ENCODE measurements around the gene CAMK1D. TPM values are rescaled to one million over a fixed set of nuclear protein-coding genes. Genes with fewer than 3 reads are reported as not detected.

CAMK1D gene
- total RNA-seq, 1 donor from 2014 or later = 36.3 TPM

DNA sequence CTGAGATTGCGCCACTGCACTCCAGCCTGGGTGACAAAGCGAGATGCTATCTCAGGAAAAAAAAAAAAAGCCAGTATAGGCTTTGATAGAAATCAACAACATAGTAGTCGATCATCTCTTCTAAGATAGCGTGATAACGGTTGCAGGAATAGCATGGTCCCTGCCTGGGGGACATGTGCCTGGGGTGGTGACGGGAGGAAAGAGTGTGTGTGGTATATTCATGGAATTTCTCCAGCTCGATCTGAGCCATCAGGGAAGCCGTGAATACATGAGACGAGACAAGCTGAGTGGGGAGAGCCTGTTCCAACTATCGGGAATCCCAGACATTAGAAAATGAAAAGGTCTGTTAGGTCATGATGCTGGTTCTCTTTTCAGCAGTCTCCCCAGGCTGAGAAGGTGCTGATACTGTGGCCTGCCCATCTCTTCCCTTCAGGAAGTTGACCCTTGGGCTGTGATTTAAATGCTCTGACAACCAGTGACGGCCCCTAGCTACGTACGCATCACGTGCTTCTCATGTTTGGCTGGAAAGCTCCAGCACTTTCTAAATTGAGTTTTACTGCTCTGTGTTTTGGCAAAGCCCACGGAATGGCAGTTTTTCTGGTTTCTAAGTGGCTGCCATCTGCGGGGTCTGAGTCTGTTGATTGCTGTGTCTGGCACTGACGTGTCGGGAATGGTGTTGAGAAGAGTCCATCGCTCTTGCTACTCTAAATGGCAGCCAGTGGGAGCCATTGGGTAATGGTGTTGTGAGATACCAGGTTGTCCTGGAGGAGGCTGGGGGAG lies 422.8 kb downstream of the CAMK1D start:
- no peaks in the 10 kb centered on the region for H3K9me3 Mint-ChIP-seq (ENCODE audit: low read depth)
- H3K4me1 Mint-ChIP-seq (ENCODE audit: low read depth) = peaks cover 24% of the 10 kb centered on the region
- H3K4me3 Mint-ChIP-seq (ENCODE audit: unreplicated experiment) = no peak overlapping the region
- no peak for TF ChIP-seq CTCF (IDR thresholded peaks at IDR 0.05)
- no peak overlapping the region for H3K27ac Mint-ChIP-seq (ENCODE audit: unreplicated experiment)
- no peak for DNase-seq (ENCODE audit: low spot score)
- peaks cover 13% of the 10 kb centered on the region for H3K36me3 Mint-ChIP-seq (ENCODE audit: low read depth)
- no peaks in the 10 kb centered on the region for H3K27me3 Mint-ChIP-seq (ENCODE audit: low read depth)

DNA sequence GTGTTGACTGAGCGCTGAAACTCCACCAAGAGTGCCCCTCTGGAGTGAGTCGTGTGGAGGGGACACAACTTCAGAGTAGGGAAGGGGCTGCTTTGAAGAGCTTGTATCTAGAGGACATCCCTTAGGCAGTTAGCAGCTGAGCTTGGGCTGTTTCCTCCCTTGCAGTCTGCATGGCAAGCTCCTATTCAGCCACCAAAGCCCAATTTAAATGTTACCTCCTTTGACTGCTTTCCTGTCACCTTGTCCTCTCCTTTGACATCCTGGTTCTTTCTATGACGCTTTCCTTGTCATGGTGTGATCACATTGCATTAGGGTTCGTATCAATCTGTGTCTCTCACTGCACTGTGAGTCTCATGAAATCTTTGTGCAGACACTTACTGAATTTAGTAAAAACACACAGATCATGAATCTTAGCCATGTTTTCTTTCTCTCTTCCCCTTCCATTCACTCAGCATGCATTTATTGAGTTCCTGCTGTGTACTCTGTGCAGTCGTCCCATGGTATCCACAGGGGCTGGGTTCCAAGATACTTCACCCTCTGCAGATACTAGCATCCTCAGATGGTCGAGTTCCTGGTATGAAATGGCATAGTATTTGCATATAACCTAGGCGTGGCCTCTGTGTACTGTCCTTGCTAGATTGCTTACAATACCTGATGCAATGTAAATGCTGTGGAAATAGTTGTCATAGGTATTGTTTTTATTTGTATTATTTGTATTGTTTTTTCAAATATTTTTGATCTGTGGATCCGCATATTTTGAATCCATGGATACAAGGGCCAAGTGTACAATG lies 423.6 kb downstream of the CAMK1D start:
- TF ChIP-seq CTCF (IDR thresholded peaks at IDR 0.05) = no peak

DNA sequence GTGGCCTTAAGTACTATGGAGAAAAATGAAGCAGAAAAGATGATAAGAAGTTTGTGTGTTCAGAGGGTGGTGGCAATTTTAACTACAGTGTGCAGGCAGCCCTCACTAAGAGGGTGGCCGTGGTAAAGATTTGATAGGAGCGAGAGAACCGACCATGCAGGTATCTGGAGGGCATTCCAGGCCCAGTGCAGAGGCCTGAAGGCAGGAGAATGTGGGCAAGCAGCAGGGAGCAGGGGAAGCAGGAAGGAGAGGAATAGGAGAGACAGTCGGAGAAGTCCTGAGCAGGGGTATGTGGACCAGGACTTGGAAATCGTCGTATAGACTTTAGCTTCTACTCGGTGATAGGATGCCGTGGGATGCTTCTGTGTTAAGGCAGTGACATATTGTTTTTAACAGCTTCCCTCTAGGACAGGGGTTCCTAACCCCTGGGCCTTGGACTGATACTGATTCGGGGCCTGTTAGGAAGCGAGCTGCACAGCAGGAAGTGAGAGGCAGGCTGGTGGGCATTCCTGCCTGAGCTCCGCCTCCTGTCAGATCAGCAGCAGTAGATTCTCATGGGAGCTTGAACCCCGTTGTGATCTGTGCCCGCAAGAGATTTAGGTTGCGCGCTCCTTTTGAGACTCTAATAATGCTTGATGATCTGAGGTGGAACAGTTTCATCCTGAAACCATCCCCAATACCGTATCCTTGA lies 425.0 kb downstream of the CAMK1D start:
- H3K4me3 Mint-ChIP-seq (ENCODE audit: unreplicated experiment) = no peak overlapping the region
- peak overlapping the region; percentile 24 for H3K27ac Mint-ChIP-seq (ENCODE audit: unreplicated experiment)

More for the DNA sequence above, 423.6 kb downstream of the CAMK1D start:
- Mint-ChIP-seq H3K9me3 (ENCODE audit: low read depth) (no peaks in the 10 kb centered on the region), H3K36me3 (ENCODE audit: low read depth) (peaks cover 13% of the 10 kb centered on the region), H3K4me3 (ENCODE audit: unreplicated experiment) (no peak overlapping the region), H3K27ac (ENCODE audit: unreplicated experiment) (no peak overlapping the region), H3K27me3 (ENCODE audit: low read depth) (no peaks in the 10 kb centered on the region), H3K4me1 (ENCODE audit: low read depth) (peaks cover 16% of the 10 kb centered on the region)
- no peak for DNase-seq (ENCODE audit: low spot score)

DNA sequence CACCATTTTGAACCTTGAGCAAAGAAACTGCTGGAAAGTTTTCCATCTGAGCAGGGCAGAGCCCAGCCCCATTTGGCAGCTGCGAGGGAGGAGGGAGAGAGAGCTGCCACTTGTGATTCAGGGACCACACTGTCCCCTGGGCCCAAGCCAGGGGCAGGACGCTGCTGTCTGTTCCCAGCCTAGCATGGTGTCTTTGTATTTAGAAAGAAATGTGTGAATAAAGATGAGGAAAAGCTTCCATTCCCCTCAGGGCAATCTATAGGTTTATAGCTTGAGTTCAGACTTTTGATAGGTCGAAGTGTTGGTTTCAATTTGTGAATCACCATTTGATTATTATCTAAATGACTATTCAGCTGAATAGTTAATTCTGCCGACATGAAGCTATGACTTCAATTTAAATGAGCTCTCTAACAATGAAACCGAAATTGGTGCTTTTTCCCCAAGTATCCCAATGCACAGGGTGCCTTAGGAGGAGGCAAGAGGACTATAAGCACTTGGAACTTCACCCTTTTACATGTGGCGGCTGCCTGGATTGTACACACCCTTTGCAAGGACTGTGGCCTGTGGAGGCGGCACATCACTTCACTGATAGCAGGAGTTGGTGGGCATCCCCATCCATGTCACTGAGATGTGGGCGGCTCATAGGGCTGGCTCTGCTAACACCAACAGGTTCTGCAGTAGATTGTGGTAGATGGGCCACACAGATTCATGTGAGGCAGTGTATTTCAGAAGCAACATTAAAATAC lies 428.7 kb downstream of the CAMK1D start:
- Mint-ChIP-seq H3K9me3 (ENCODE audit: low read depth) (no peaks in the 10 kb centered on the region), H3K4me1 (ENCODE audit: low read depth) (peaks cover 5% of the 10 kb centered on the region), H3K27me3 (ENCODE audit: low read depth) (no peaks in the 10 kb centered on the region), H3K36me3 (ENCODE audit: low read depth) (peaks cover 13% of the 10 kb centered on the region), H3K27ac (ENCODE audit: unreplicated experiment) (no peak overlapping the region), H3K4me3 (ENCODE audit: unreplicated experiment) (no peak overlapping the region)
- DNase-seq (ENCODE audit: low spot score) = no peak
- TF ChIP-seq CTCF (IDR thresholded peaks at IDR 0.05) = no peak

More for the DNA sequence above, 425.0 kb downstream of the CAMK1D start:
- no peaks in the 10 kb centered on the region for H3K27me3 Mint-ChIP-seq (ENCODE audit: low read depth)
- H3K36me3 Mint-ChIP-seq (ENCODE audit: low read depth) = peaks cover 16% of the 10 kb centered on the region
- no peak for TF ChIP-seq CTCF (IDR thresholded peaks at IDR 0.05)
- H3K4me1 Mint-ChIP-seq (ENCODE audit: low read depth) = peaks cover 3% of the 10 kb centered on the region
- no peak for DNase-seq (ENCODE audit: low spot score)
- H3K9me3 Mint-ChIP-seq (ENCODE audit: low read depth) = no peaks in the 10 kb centered on the region
